ENCODE data around the gene ADGRV1. TPM values are rescaled to one million over a fixed set of nuclear protein-coding genes. Genes with fewer than 3 reads are reported as not detected.
A peak's percentile ranks its signal among the peaks of the same experiment; 100 is the strongest.

Gene ADGRV1
- total RNA-seq, 1 donor from 2014 or later, result 0.20 TPM

GRCh38 chr5:91106842-91107511 is 548.4 kb downstream of the ADGRV1 start:
- DNase-seq (ENCODE audit: low read depth, low spot score), result no peak

GRCh38 chr5:91109634-91110033 is 551.0 kb downstream of the ADGRV1 start:
- no peak for DNase-seq (ENCODE audit: low read depth, low spot score)

GRCh38 chr5:91110686-91111085 is 552.1 kb downstream of the ADGRV1 start:
- no peak for DNase-seq (ENCODE audit: low read depth, low spot score)

- DNase-seq (ENCODE audit: low read depth, low spot score), result no peak
Measured at GRCh38 chr5:91111473-91112238, 553.1 kb downstream of the ADGRV1 start.

GRCh38 chr5:91114658-91115057 is 556.1 kb downstream of the ADGRV1 start:
- peak; percentile 51 for DNase-seq (ENCODE audit: low read depth, low spot score)

GRCh38 chr5:91118354-91118753 is 559.8 kb downstream of the ADGRV1 start:
- DNase-seq (ENCODE audit: low read depth, low spot score), result no peak

- no peak for DNase-seq (ENCODE audit: low read depth, low spot score)
Measured at GRCh38 chr5:91118796-91119195, 560.2 kb downstream of the ADGRV1 start.

GRCh38 chr5:91119217-91119616 is 560.6 kb downstream of the ADGRV1 start:
- DNase-seq (ENCODE audit: low read depth, low spot score), result no peak

- no peak for DNase-seq (ENCODE audit: low read depth, low spot score)
Measured at GRCh38 chr5:91119981-91120850, 561.6 kb downstream of the ADGRV1 start.

- no peak for DNase-seq (ENCODE audit: low read depth, low spot score)
Measured at GRCh38 chr5:91121347-91121993, 562.9 kb downstream of the ADGRV1 start.

GRCh38 chr5:91122651-91123050 is 564.1 kb downstream of the ADGRV1 start:
- DNase-seq (ENCODE audit: low read depth, low spot score), result no peak

GRCh38 chr5:91123291-91123690 is 564.7 kb downstream of the ADGRV1 start:
- DNase-seq (ENCODE audit: low read depth, low spot score), result no peak

- no peak for DNase-seq (ENCODE audit: low read depth, low spot score)
Measured at GRCh38 chr5:91123901-91124300, 565.3 kb downstream of the ADGRV1 start.

- no peak for DNase-seq (ENCODE audit: low read depth, low spot score)
Measured at GRCh38 chr5:91125916-91126315, 567.3 kb downstream of the ADGRV1 start.

GRCh38 chr5:91126448-91126847 is 567.9 kb downstream of the ADGRV1 start:
- peak; percentile 13 for DNase-seq (ENCODE audit: low read depth, low spot score)

GRCh38 chr5:91126888-91127287 is 568.3 kb downstream of the ADGRV1 start:
- no peak for DNase-seq (ENCODE audit: low read depth, low spot score)

- DNase-seq (ENCODE audit: low read depth, low spot score), result no peak
Measured at GRCh38 chr5:91127456-91128081, 569.0 kb downstream of the ADGRV1 start.

GRCh38 chr5:91128604-91129003 is 570.0 kb downstream of the ADGRV1 start:
- no peak for DNase-seq (ENCODE audit: low read depth, low spot score)

- no peak for DNase-seq (ENCODE audit: low read depth, low spot score)
Measured at GRCh38 chr5:91129748-91130147, 571.2 kb downstream of the ADGRV1 start.

- DNase-seq (ENCODE audit: low read depth, low spot score), result no peak
Measured at GRCh38 chr5:91130759-91131158, 572.2 kb downstream of the ADGRV1 start.

GRCh38 chr5:91132550-91132949 is 574.0 kb downstream of the ADGRV1 start:
- DNase-seq (ENCODE audit: low read depth, low spot score), result peak; percentile 40

Data from pulmonary artery endothelial cell (primary cell).